ENCODE results near the gene TAF10.

TAF10 gene

GRCh38 chr11:6611963-6612212, 128 bp downstream of the TAF10 start:
- peak overlapping the region; percentile 82 for H3K27ac ChIP-seq (replicated peaks)
- no peaks in the 10 kb centered on the region for H3K27me3 ChIP-seq (ENCODE audit: insufficient read depth, poor library complexity, severe bottlenecking)
- H3K4me3 ChIP-seq (replicated peaks; ENCODE audit: insufficient read depth, low read length): peak overlapping the region; percentile 79
- no peak for DNase-seq (ENCODE audit: low read depth in 1 of 2, low spot score in 1 of 2)
- TF ChIP-seq CTCF (IDR thresholded peaks at IDR 0.05; ENCODE audit: insufficient read depth, low read length) (no peak), POLR2AphosphoS5 (IDR thresholded peaks at IDR 0.05; ENCODE audit: low read depth) (no peak)

GRCh38 chr11:6611092-6611962, 689 bp downstream of the TAF10 start:
- Histone ChIP-seq H3K4me3 (replicated peaks; ENCODE audit: insufficient read depth, low read length) (peak overlapping the region; percentile 79), H3K27ac (replicated peaks) (peak overlapping the region; percentile 82), H3K27me3 (ENCODE audit: insufficient read depth, poor library complexity, severe bottlenecking) (no peaks in the 10 kb centered on the region)
- DNase-seq (ENCODE audit: low read depth in 1 of 2, low spot score in 1 of 2): peak in 1 of 2 experiments; percentile 21
- TF ChIP-seq REST (IDR thresholded peaks at IDR 0.05; ENCODE audit: insufficient replicate concordance, low read depth) (no peak), POLR2AphosphoS5 (IDR thresholded peaks at IDR 0.05; ENCODE audit: low read depth) (peak; percentile 12; the same call in 1 of the 2 replicates)

- H3K27ac ChIP-seq (replicated peaks): no peak overlapping the region
- no peak for TF ChIP-seq REST (IDR thresholded peaks at IDR 0.05; ENCODE audit: insufficient replicate concordance, low read depth)
- H3K27me3 ChIP-seq (ENCODE audit: insufficient read depth, poor library complexity, severe bottlenecking): no peaks in the 10 kb centered on the region
- H3K4me3 ChIP-seq (replicated peaks; ENCODE audit: insufficient read depth, low read length): no peak overlapping the region
- DNase-seq (ENCODE audit: low read depth in 1 of 2, low spot score in 1 of 2): no peak
These were observed 1.4 kb downstream of the TAF10 start for GRCh38 chr11:6610591-6610990.

GRCh38 chr11:6609502-6610015, 2.5 kb downstream of the TAF10 start:
- no peak overlapping the region for H3K27ac ChIP-seq (replicated peaks)
- H3K27me3 ChIP-seq (ENCODE audit: insufficient read depth, poor library complexity, severe bottlenecking): no peaks in the 10 kb centered on the region
- DNase-seq (ENCODE audit: low read depth in 1 of 2, low spot score in 1 of 2): no peak
- no peak for TF ChIP-seq SPI1 (IDR thresholded peaks at IDR 0.05; ENCODE audit: borderline replicate concordance, low read depth)
- TF ChIP-seq REST (IDR thresholded peaks at IDR 0.05; ENCODE audit: insufficient replicate concordance, low read depth): no peak
- no peak for TF ChIP-seq POLR2AphosphoS5 (IDR thresholded peaks at IDR 0.05; ENCODE audit: low read depth)
- no peak for TF ChIP-seq CTCF (IDR thresholded peaks at IDR 0.05; ENCODE audit: insufficient read depth, low read length)
- no peak for TF ChIP-seq GABPA (IDR thresholded peaks at IDR 0.05; ENCODE audit: low read depth)
- no peak overlapping the region for H3K4me3 ChIP-seq (replicated peaks; ENCODE audit: insufficient read depth, low read length)
